Heart left ventricle (tissue), 13 donors: ENCODE data around the gene VAC14.

Experiments
- POLR2A ChIP-seq, 2 donors: fragments of 450-650 bp; IDR thresholded peaks; one replicate each; pipeline ENCODE4 v1.6.1; 2017; ENCODE audit warnings: antibody characterized with exemption in 2 of 2, mild to moderate bottlenecking in 2 of 2, moderate library complexity in 2 of 2
- TF ChIP-seq, protein P1 (sequence below), 12 donors: fragments of 200-600 bp; sonication (generic) in 4 of 12; IDR thresholded peaks; one replicate each; pipeline versions ENCODE4 v1.5.0 to v1.8.0; 2018 to 2022; ENCODE audit warnings: antibody characterized with exemption in 12 of 12, mild to moderate bottlenecking in 5 of 12
- donor health status: ischemic (EF 13 %, LVEDD 7.1; RV severe dilation, severe dysfunction).
- donor health status: DM: no; HTN: yes; CAD: no.
- donor health status: DM: no; HTN: no; CAD: no.
- donor health status: ischemic (EF 25% LVEDD 6.9; RV normal size, moderate dysfunction).
- donor health status: ischemic (EF 25% LVEDD 5.7; RV mildly dilated, moderate dysfunction).
- donor health status: ischemic (EF 35%, LVEDD 5.7; RV mildly dilated, moderate dysfunction).
- donor health status: nonischemic (EF 11% LVEDD 7.7; RV severe dilation, severe dysfunction).
- donor health status: DM: yes; HTN: yes; CAD: no.
- donor health status: PGD.
- donor health status: ischemic (EF 29% LVEDD 5.4; RV normal size, mild dysfunction).
- donor health status: nonischemic (EF 23%, LVEDD 6.1; RV moderate dilation, normal function).

DNA sequence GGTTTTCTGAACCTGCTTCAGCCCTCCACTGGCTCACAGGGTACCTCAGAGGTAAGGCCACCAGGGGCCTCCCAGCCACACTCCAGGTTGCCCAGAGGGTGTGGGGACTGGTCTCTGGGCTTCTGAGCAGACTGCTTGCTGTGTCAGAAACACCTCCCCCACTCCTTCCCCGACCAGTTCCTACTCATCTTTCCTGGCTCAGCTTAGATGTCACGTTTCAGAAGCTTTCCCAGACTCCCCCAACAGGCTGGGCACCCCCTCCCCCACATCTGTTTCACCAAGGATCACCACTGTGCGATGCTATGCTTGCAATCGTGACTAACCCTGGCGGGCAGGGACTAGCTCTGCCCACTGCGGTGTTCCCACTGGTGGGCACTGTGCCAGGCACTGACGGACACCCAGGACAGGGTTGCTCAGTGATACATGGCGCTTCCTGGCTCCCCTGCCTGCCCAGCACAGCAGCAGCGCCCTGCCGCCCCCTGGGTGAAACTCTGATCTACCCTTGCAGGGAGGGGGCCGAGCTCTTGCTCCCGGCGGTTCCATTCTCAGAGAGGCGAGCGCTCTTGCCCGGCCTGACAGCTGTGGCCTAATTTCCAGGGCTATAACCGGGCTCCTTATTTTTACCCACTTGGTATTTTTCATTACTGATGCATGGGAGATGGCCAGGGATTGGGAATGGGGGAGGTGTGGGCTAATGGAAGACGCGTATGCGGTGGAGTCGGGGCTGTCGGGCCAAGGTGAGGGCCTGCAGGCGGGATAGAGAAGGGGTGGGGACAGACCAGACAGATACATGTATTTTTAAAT, 85.7 kb downstream of the VAC14 start:
- TF ChIP-seq, protein P1, sequence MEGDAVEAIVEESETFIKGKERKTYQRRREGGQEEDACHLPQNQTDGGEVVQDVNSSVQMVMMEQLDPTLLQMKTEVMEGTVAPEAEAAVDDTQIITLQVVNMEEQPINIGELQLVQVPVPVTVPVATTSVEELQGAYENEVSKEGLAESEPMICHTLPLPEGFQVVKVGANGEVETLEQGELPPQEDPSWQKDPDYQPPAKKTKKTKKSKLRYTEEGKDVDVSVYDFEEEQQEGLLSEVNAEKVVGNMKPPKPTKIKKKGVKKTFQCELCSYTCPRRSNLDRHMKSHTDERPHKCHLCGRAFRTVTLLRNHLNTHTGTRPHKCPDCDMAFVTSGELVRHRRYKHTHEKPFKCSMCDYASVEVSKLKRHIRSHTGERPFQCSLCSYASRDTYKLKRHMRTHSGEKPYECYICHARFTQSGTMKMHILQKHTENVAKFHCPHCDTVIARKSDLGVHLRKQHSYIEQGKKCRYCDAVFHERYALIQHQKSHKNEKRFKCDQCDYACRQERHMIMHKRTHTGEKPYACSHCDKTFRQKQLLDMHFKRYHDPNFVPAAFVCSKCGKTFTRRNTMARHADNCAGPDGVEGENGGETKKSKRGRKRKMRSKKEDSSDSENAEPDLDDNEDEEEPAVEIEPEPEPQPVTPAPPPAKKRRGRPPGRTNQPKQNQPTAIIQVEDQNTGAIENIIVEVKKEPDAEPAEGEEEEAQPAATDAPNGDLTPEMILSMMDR (IDR thresholded peaks at IDR 0.05): peak in 2 of 12 donors; percentile 8 to 12
- TF ChIP-seq POLR2A (IDR thresholded peaks at IDR 0.05): no peak
